OCI-LY7 (cell line): ENCODE measurements around the gene RARG.

Experiments
- EZH2phosphoT487 ChIP-seq: fragments of 200-600 bp; sonication (generic); IDR thresholded peaks from 2 replicates; pipeline ENCODE4 v1.6.1; 2018; ENCODE audit warnings: low read depth, borderline replicate concordance, mild to moderate bottlenecking, mixed run types, antibody characterized with exemption, low read length, moderate library complexity, mixed read lengths
- TF ChIP-seq, protein P1 (sequence below): fragments of 200-600 bp; sonication (generic); conservative IDR thresholded peaks from 2 replicates; pipeline ENCODE4 v1.5.1; 2014; ENCODE audit warnings: mild to moderate bottlenecking, antibody characterized with exemption, low read length, moderate library complexity, mixed read lengths

DNA sequence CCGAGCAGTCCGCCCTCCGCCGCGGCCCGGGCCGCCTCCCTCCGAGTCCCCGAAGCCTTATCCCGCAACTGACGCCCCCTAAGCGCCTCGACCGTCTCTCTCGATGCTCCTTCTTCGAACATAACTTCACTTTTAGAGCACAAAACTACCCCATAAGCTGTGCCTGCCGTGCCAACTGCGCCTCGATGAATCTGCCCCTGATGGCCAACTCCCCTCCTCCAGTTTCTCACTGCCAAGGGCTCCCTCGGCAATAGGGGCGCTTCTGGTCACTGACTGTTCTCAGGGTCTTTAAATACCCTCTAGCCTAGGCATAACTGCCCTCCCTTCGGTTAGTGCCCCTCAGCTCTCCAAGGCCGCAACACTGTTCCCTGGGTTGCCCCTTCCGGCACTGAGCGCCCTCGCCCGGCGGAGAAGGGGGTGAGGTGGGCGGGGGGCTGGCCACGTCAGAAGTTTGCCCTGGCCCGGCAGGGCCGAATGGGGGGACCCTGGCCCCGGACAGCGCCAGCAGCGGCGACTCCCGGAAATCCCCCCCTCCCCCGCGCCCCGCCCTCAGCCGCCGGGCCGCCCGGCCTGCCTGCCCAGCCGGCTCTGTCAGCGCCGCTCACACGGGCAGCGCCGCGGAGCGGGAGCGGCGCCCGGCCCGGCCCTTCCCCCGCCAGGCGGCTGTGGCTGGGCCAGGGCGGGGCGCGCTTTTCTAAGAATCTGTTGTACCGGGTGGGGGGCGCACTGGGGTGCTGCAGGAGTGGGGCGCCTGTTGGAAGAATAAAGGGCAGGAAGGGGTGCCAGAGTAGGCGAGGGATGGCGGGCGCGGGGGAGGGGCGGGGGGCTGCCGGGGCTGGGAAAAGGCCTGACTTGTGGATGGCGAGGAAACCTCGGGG, 10.6 kb downstream of the RARG start:
- no peak for TF ChIP-seq EZH2phosphoT487
- TF ChIP-seq, protein P1, sequence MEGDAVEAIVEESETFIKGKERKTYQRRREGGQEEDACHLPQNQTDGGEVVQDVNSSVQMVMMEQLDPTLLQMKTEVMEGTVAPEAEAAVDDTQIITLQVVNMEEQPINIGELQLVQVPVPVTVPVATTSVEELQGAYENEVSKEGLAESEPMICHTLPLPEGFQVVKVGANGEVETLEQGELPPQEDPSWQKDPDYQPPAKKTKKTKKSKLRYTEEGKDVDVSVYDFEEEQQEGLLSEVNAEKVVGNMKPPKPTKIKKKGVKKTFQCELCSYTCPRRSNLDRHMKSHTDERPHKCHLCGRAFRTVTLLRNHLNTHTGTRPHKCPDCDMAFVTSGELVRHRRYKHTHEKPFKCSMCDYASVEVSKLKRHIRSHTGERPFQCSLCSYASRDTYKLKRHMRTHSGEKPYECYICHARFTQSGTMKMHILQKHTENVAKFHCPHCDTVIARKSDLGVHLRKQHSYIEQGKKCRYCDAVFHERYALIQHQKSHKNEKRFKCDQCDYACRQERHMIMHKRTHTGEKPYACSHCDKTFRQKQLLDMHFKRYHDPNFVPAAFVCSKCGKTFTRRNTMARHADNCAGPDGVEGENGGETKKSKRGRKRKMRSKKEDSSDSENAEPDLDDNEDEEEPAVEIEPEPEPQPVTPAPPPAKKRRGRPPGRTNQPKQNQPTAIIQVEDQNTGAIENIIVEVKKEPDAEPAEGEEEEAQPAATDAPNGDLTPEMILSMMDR: peak; percentile 74
